Nephron (organoid): ENCODE data around the gene SCG5.

Experiments
- H3K27ac Mint-ChIP-seq, 3 experiments: 2 replicates each; pipeline ENCODE4 v1.8.0; 2020; ENCODE audit warnings: mixed read lengths in 3 of 3, mild to moderate bottlenecking in 2 of 3, moderate library complexity in 1 of 3
- H3K27me3 Mint-ChIP-seq: 2 replicates; pipeline ENCODE4 v1.8.0; 2021; ENCODE audit warnings: low read depth, mild to moderate bottlenecking, moderate library complexity, mixed read lengths
- H3K36me3 Mint-ChIP-seq: 2 replicates; pipeline ENCODE4 v1.8.0; 2020; ENCODE audit warnings: low read depth, mixed read lengths
- H3K4me1 Mint-ChIP-seq: 2 replicates; pipeline ENCODE4 v1.8.0; 2020; ENCODE audit warnings: mixed read lengths
- H3K4me3 Mint-ChIP-seq, 3 experiments: 2 replicates each; pipeline ENCODE4 v1.8.0; 2020; ENCODE audit warnings: mild to moderate bottlenecking in 3 of 3, mixed read lengths in 3 of 3, moderate library complexity in 2 of 3
- H3K9me3 Mint-ChIP-seq: 2 replicates; pipeline ENCODE4 v1.8.0; 2020; ENCODE audit warnings: mixed read lengths
- CTCF ChIP-seq, 3 experiments: fragments of 200-600 bp; sonication (generic); IDR thresholded peaks; one replicate each; pipeline ENCODE4 v1.5.0; 2021; ENCODE audit warnings: antibody characterized with exemption in 3 of 3; ENCODE audit not compliant: unreplicated experiment in 3 of 3

SCG5 gene

GRCh38 chr15:32701863-32702262, 60.4 kb downstream of the SCG5 start:
- no peak overlapping the region for H3K27ac Mint-ChIP-seq
- no peak overlapping the region for H3K4me3 Mint-ChIP-seq
- H3K27me3 Mint-ChIP-seq, result no peaks in the 10 kb centered on the region
- no peaks in the 10 kb centered on the region for H3K9me3 Mint-ChIP-seq
- peaks cover 4% of the 10 kb centered on the region for H3K36me3 Mint-ChIP-seq
- H3K4me1 Mint-ChIP-seq, result no peaks in the 10 kb centered on the region
- no peak for TF ChIP-seq CTCF (IDR thresholded peaks at IDR 0.05; ENCODE audit: unreplicated experiment in 3 of 3)

- no peak for TF ChIP-seq CTCF (IDR thresholded peaks at IDR 0.05; ENCODE audit: unreplicated experiment in 3 of 3)
- no peak overlapping the region for H3K27ac Mint-ChIP-seq
- H3K4me3 Mint-ChIP-seq, result no peak overlapping the region
- no peaks in the 10 kb centered on the region for H3K9me3 Mint-ChIP-seq
- H3K27me3 Mint-ChIP-seq, result peaks cover 5% of the 10 kb centered on the region
- no peaks in the 10 kb centered on the region for H3K36me3 Mint-ChIP-seq
- no peaks in the 10 kb centered on the region for H3K4me1 Mint-ChIP-seq
Measured at GRCh38 chr15:32704395-32704981, 63.0 kb downstream of the SCG5 start.

- Mint-ChIP-seq H3K4me3 (no peak overlapping the region), H3K36me3 (no peaks in the 10 kb centered on the region), H3K9me3 (no peaks in the 10 kb centered on the region), H3K4me1 (no peaks in the 10 kb centered on the region), H3K27ac (no peak overlapping the region), H3K27me3 (peaks cover 8% of the 10 kb centered on the region)
- TF ChIP-seq CTCF (IDR thresholded peaks at IDR 0.05; ENCODE audit: unreplicated experiment in 3 of 3), result no peak
Measured at GRCh38 chr15:32705446-32705845, 63.9 kb downstream of the SCG5 start.

GRCh38 chr15:32706704-32707103, 65.2 kb downstream of the SCG5 start:
- Mint-ChIP-seq H3K36me3 (no peaks in the 10 kb centered on the region), H3K4me3 (no peak overlapping the region), H3K27ac (no peak overlapping the region), H3K27me3 (peaks cover 9% of the 10 kb centered on the region), H3K4me1 (no peaks in the 10 kb centered on the region), H3K9me3 (no peaks in the 10 kb centered on the region)
- TF ChIP-seq CTCF (IDR thresholded peaks at IDR 0.05; ENCODE audit: unreplicated experiment in 3 of 3), result no peak

GRCh38 chr15:32707436-32707835, 65.9 kb downstream of the SCG5 start:
- Mint-ChIP-seq H3K4me1 (no peaks in the 10 kb centered on the region), H3K36me3 (no peaks in the 10 kb centered on the region), H3K9me3 (no peaks in the 10 kb centered on the region), H3K27ac (no peak overlapping the region), H3K4me3 (no peak overlapping the region), H3K27me3 (peaks cover 16% of the 10 kb centered on the region)
- no peak for TF ChIP-seq CTCF (IDR thresholded peaks at IDR 0.05; ENCODE audit: unreplicated experiment in 3 of 3)

- Mint-ChIP-seq H3K4me3 (no peak overlapping the region), H3K4me1 (no peaks in the 10 kb centered on the region), H3K9me3 (no peaks in the 10 kb centered on the region), H3K27ac (no peak overlapping the region), H3K27me3 (peaks cover 35% of the 10 kb centered on the region), H3K36me3 (no peaks in the 10 kb centered on the region)
- TF ChIP-seq CTCF (IDR thresholded peaks at IDR 0.05; ENCODE audit: unreplicated experiment in 3 of 3), result no peak
Measured at GRCh38 chr15:32709295-32710033, 68.0 kb downstream of the SCG5 start.
